Large intestine (tissue), 3 donors: ENCODE results near the gene GPR42. TPM values are rescaled to one million over a fixed set of nuclear protein-coding genes. Genes with fewer than 3 reads are reported as not detected.
"Not testable (repeated sequence)": the region's sequence is repeated elsewhere in the genome, so short reads cannot be mapped to it uniquely, and the experiment has no call there.

Experiments used
- DNase-seq, 2 donors: peaks; one replicate each; pipeline versions ENCODE4 v3.0.0 to v3.0.0-alpha.2; 2013
- H3K27ac ChIP-seq: one replicate; pipeline ENCODE4 v1.5.1; 2013; ENCODE audit warnings: low read length
- H3K27me3 ChIP-seq: 2 replicates; pipeline ENCODE4 v1.6.1; 2013; ENCODE audit warnings: low read length; ENCODE audit not compliant: control insufficient read depth, insufficient read depth
- H3K36me3 ChIP-seq: 2 replicates; pipeline ENCODE4 v1.6.1; 2013; ENCODE audit warnings: low read length; ENCODE audit not compliant: control insufficient read depth, insufficient read depth
- H3K4me1 ChIP-seq: one replicate; pipeline ENCODE4 v1.6.1; 2013; ENCODE audit warnings: low read length; ENCODE audit not compliant: control insufficient read depth, insufficient read depth
- H3K4me3 ChIP-seq: one replicate; pipeline ENCODE4 v1.5.1; 2013; ENCODE audit warnings: low read length
- H3K9me3 ChIP-seq: one replicate; pipeline ENCODE4 v1.6.1; 2013; ENCODE audit warnings: mild to moderate bottlenecking, low read depth, low read length, moderate library complexity; ENCODE audit not compliant: control insufficient read depth
- WGBS: methylation state at CpG from one replicate; pipeline ENCODE4 v1.1.5; 2013; ENCODE audit warnings: low lambda C conversion rate; ENCODE audit not compliant: insufficient coverage; 5-methylcytosine and 5-hydroxymethylcytosine counted together
- polyA plus RNA-seq: library from polyadenylated mRNA; unstranded; fragments of 120-200 nt; gene quantifications from one replicate; pipeline ENCODE4 v1.2.1, GENCODE V29; 2013

The GPR42 gene
- polyA plus RNA-seq, 1 donor: 0.22 TPM

GRCh38 chr19:35397064-35397463 is 26.2 kb downstream of the GPR42 start:
- Histone ChIP-seq H3K4me1 (peaks cover 4% of the 10 kb centered on the region), H3K4me3 (no peak overlapping the region), H3K27ac (no peak overlapping the region), H3K9me3 (no peaks in the 10 kb centered on the region), H3K36me3 (no peaks in the 10 kb centered on the region), H3K27me3 (no peaks in the 10 kb centered on the region)
- no peak for DNase-seq
- no CpG with 5 or more reads among the region's 6 CpGs for WGBS

- no peak for DNase-seq
- Histone ChIP-seq H3K9me3 (no peaks in the 10 kb centered on the region), H3K36me3 (no peaks in the 10 kb centered on the region), H3K27ac (no peak overlapping the region), H3K4me1 (peaks cover 4% of the 10 kb centered on the region), H3K4me3 (no peak overlapping the region), H3K27me3 (no peaks in the 10 kb centered on the region)
- WGBS: 95% methylated on average over 3 of the region's 12 CpGs
Observed at GRCh38 chr19:35398570-35398969, 27.7 kb downstream of the GPR42 start.

DNA sequence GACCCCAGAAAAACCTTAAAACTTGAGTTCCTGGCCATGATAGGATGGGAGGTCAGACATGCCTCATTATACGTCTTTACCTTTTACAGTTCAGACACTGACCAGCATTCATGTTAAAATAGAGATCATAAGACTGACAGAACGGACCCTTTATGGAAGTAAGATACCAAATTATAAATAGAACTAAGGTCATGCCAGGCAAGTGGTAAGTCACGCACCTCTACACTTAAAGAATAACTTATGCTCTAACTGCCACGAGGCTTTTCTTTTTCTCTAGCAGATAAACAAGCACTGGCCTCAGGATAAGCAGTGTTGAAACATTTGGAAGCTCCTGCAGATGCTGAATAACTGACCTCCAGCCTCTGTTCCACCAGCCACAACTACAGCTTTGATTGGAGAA is 28.4 kb downstream of the GPR42 start:
- Histone ChIP-seq H3K27me3 (no peaks in the 10 kb centered on the region), H3K27ac (no peak overlapping the region), H3K4me1 (peaks cover 4% of the 10 kb centered on the region), H3K9me3 (no peaks in the 10 kb centered on the region), H3K4me3 (no peak overlapping the region), H3K36me3 (no peaks in the 10 kb centered on the region)
- WGBS: no CpG with 5 or more reads among the region's 4 CpGs
- no peak for DNase-seq

GRCh38 chr19:35399948-35400772 is 29.3 kb downstream of the GPR42 start:
- peaks cover 4% of the 10 kb centered on the region for H3K4me1 ChIP-seq
- H3K27ac ChIP-seq: no peak overlapping the region
- no peaks in the 10 kb centered on the region for H3K36me3 ChIP-seq
- H3K27me3 ChIP-seq: no peaks in the 10 kb centered on the region
- H3K4me3 ChIP-seq: no peak overlapping the region
- no peaks in the 10 kb centered on the region for H3K9me3 ChIP-seq
- 50% methylated on average over 2 of the region's 10 CpGs for WGBS
- no peak for DNase-seq

DNA sequence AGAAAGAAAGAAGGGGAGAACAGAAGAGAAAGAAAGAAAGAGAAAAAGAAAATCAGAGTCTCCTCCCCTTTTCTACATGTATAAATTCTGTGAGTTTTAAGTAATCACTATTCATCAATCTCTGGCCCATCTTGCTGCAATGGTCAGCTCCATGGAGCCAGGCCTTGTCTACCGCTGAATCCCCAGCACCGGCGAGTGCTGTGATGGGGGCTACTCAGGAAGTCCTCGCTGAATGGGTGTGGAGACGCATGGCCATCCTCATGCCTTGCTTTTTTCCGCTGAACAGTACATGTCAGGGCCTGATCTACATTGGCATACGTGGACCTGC is 29.9 kb downstream of the GPR42 start:
- Histone ChIP-seq H3K36me3 (no peaks in the 10 kb centered on the region), H3K9me3 (no peaks in the 10 kb centered on the region), H3K4me3 (no peak overlapping the region), H3K4me1 (peaks cover 2% of the 10 kb centered on the region), H3K27me3 (no peaks in the 10 kb centered on the region), H3K27ac (no peak overlapping the region)
- no CpG with 5 or more reads among the region's 7 CpGs for WGBS
- DNase-seq: no peak

DNA sequence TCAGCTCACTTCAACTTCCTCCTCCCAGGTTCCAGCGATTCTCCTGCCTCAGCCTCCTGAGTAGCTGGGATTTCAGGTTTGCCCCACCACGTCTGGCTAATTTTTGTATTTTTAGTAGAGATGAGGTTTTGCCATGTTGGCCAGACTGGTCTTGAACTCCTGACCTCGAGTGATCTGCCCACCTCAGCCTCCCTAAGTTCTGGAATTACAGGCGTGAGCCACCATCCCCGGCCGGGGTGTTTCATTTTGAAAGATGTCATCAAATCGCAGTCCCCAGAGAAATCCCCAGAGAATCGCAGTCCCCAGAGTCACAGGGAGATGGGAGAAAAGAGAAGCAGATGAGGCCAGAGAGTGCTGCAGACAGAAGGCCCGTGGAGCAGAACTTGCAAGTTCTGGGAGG is 30.5 kb downstream of the GPR42 start:
- H3K4me3 ChIP-seq, H3K27ac ChIP-seq, H3K9me3 ChIP-seq, H3K4me1 ChIP-seq, H3K27me3 ChIP-seq, DNase-seq, H3K36me3 ChIP-seq: not testable (repeated sequence)
- no CpG with 5 or more reads among the region's 9 CpGs for WGBS

- H3K27ac ChIP-seq: no peak overlapping the region
- H3K36me3 ChIP-seq: no peaks in the 10 kb centered on the region
- H3K4me3 ChIP-seq: no peak overlapping the region
- 92% methylated on average over 2 of the region's 8 CpGs for WGBS
- DNase-seq: no peak
- no peaks in the 10 kb centered on the region for H3K4me1 ChIP-seq
- H3K27me3 ChIP-seq: no peaks in the 10 kb centered on the region
- no peaks in the 10 kb centered on the region for H3K9me3 ChIP-seq
Observed at GRCh38 chr19:35403116-35403760, 32.4 kb downstream of the GPR42 start.

DNA sequence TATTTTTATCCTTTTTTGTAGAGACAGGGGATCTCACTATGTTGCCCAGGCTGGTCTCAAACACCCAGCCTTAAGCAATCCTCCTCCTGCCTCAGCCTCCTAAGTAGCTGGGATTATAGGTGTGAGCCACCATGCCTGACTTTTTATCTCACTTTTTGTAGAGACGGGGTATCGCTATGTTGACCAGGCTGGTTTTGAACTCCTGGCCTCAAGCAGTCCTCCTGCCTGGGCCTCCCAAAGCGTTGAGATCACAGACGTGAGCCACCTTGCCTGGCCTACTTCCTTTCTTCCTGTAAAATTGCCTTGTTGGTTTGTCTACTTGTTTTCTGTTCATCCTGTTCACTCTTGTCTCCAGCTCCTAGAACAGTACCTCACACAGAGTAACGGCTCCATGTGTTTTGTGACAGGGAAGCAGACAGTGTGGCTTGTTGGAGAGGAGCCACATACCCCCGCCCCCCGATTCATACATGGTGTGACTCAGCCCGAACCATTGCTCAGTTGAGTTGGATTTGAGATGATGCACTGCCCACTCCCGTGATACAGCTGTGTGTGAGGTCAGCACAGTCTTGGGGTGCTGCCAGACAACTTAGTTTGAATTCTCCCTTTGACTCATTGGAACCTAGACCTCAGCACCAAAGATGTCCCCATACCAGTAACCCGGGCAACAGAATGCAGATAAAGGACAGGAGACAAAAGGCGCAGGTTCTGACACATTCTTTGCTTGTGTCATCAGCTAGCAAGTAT is 34.2 kb downstream of the GPR42 start:
- H3K9me3 ChIP-seq: no peaks in the 10 kb centered on the region
- no peak overlapping the region for H3K4me3 ChIP-seq
- peak; percentile 26 to 30 for DNase-seq
- H3K4me1 ChIP-seq: no peaks in the 10 kb centered on the region
- no peaks in the 10 kb centered on the region for H3K27me3 ChIP-seq
- no peak overlapping the region for H3K27ac ChIP-seq
- no CpG with 5 or more reads among the region's 11 CpGs for WGBS
- no peaks in the 10 kb centered on the region for H3K36me3 ChIP-seq

DNA sequence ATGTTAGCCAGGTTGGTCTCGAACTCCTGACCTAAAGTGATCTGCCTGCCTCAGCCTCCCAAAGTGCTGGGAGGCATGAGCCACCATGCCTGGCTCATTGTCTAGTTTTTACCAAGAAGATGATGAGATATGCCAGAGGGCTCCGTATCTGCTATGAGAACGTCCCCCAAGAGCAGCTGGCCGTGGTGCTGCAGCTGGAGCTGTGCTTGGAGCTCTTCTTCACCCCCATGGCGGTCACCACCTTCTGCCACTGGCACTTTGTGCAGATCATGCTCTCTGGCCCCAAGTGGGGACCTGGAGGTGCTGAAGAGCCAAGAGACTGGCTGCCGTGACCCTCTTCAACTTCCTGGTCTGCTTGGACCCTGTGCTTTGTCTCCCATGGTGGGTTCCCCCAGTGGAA is 36.8 kb downstream of the GPR42 start:
- WGBS: no CpG with 5 or more reads among the region's 6 CpGs
- DNase-seq: no peak
- H3K4me1 ChIP-seq: no peaks in the 10 kb centered on the region

GRCh38 chr19:35408284-35409171 is 37.7 kb downstream of the GPR42 start:
- Histone ChIP-seq H3K4me1 (no peaks in the 10 kb centered on the region), H3K9me3 (no peaks in the 10 kb centered on the region), H3K4me3 (no peak overlapping the region), H3K36me3 (no peaks in the 10 kb centered on the region), H3K27me3 (no peaks in the 10 kb centered on the region), H3K27ac (no peak overlapping the region)
- no CpG with 5 or more reads among the region's 13 CpGs for WGBS
- no peak for DNase-seq

More for the DNA sequence above, 36.8 kb downstream of the GPR42 start:
- Histone ChIP-seq H3K36me3 (no peaks in the 10 kb centered on the region), H3K27me3 (no peaks in the 10 kb centered on the region), H3K27ac (no peak overlapping the region), H3K4me3 (no peak overlapping the region), H3K9me3 (no peaks in the 10 kb centered on the region)
